Fibroblast of mammary gland (primary cell): ENCODE measurements around the gene TP53RK.
"Not testable (repeated sequence)": the region's sequence is repeated elsewhere in the genome, so short reads cannot be mapped to it uniquely, and the experiment has no call there.

Experiments used
- DNase-seq: peaks from one replicate; pipeline ENCODE4 v3.0.0-alpha.2; 2010; ENCODE audit warnings: low read depth
- H3K4me3 ChIP-seq: 2 replicates; pipeline ENCODE4 v1.5.1; 2011; ENCODE audit warnings: low read depth, mild to moderate bottlenecking, low read length, moderate library complexity; ENCODE audit not compliant: control insufficient read depth
- TF ChIP-seq, protein P1 (sequence below): conservative IDR thresholded peaks from 2 replicates; pipeline ENCODE4 v1.5.1; 2011; ENCODE audit warnings: low read depth, low read length, inconsistent platforms; ENCODE audit not compliant: control insufficient read depth, insufficient read depth

TP53RK gene

DNA sequence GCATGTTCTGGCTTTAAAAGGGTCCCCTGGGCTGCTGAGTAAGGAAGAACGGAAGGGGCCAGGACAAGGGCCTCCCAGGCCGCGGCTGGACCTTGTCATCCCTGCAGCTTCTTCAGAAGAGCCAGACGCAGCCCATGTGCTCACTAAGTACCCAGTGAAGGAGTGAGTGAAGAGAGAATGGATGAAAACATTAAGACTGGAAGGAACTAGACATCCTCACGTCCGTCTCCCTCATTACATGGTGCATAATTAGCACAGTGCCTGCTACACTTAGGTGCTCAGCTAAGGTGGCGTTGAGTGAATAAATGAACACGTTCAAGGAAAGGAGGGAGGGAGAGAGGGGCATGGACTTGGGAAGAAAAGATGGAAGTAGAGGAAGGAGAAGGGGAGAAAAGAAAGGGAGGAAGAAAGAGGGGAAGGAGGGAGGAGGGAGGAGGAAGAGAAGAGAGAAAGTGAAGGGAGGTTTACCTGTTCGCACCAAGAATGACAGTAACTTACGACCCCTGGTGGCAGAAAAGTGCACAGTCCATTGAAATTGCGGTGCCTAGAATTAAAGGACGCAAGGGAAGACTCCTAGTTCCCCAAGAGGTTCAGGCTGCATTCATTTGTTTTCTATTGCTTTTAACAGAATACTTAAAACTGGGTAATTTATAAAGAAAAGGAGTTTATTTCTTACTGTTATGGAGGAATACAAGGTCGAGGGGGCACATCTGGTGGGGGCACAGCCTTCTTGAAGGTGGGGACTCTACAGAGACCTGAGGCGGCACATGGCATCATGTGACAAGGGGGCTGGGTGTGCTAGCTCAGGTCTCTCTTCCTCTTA lies 8.0 kb downstream of the TP53RK start:
- DNase-seq = peak; percentile 60
- H3K4me3 ChIP-seq = no peak overlapping the region
- TF ChIP-seq, protein P1, sequence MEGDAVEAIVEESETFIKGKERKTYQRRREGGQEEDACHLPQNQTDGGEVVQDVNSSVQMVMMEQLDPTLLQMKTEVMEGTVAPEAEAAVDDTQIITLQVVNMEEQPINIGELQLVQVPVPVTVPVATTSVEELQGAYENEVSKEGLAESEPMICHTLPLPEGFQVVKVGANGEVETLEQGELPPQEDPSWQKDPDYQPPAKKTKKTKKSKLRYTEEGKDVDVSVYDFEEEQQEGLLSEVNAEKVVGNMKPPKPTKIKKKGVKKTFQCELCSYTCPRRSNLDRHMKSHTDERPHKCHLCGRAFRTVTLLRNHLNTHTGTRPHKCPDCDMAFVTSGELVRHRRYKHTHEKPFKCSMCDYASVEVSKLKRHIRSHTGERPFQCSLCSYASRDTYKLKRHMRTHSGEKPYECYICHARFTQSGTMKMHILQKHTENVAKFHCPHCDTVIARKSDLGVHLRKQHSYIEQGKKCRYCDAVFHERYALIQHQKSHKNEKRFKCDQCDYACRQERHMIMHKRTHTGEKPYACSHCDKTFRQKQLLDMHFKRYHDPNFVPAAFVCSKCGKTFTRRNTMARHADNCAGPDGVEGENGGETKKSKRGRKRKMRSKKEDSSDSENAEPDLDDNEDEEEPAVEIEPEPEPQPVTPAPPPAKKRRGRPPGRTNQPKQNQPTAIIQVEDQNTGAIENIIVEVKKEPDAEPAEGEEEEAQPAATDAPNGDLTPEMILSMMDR = peak; percentile 80

DNA sequence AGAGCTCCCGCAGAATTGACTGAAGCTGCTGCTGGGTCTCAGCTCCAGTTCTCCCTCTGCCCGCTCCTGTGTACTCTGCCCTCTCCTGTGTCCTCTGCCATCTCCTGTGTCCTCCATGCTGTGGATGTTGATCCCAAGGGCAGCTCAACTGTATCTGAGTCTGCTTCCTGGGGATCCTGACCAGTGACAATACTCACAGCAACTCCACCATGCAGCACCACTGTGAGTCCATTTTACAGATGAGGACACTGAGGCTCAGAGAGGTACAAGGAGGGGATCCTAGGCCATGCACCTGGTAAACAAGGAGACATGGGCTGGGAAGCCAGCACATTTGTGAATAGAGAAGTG lies 8.6 kb downstream of the TP53RK start:
- TF ChIP-seq, protein P1 = no peak
- H3K4me3 ChIP-seq = no peak overlapping the region
- DNase-seq = no peak

DNA sequence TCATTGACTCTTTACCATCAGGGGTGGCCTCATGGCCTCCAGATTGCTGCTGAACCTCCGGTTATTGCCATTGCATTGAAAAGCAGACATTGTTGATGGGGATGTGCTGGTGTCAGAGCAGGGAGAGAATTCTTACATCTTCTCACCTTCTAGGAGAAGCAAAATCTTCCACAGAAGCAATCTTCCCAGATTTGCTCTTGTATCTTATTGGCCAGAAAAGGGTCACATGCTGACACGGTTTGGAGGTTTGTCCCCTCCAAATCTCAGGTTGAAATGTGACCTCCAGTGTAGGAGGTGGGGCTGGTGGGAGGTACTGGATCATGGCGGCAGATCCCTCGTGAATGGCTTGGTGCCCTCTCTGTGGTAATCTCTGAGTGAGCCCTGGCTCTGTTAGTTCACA lies 10.7 kb downstream of the TP53RK start:
- no peak for DNase-seq
- no peak overlapping the region for H3K4me3 ChIP-seq
- TF ChIP-seq, protein P1 = no peak

DNA sequence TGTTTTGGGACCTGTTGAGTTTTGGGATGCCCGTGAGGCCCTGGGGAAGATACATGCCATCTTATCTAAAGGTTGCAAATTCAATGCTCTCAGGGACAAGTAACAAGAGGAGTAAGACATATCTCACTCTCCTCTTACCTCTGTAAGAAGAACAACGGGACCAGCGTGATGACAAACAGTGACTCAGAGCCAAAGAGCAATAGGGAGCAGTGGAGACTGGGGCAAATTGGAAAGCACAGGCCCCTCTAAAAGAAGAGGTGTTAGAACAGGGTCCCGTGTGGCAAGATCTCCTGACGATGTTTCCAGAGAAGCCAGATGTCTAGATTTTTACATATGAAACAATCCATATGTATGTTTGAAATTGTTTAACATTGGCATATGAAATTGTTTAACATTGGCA lies 11.6 kb downstream of the TP53RK start:
- DNase-seq = no peak
- no peak overlapping the region for H3K4me3 ChIP-seq
- TF ChIP-seq, protein P1 = no peak

DNA sequence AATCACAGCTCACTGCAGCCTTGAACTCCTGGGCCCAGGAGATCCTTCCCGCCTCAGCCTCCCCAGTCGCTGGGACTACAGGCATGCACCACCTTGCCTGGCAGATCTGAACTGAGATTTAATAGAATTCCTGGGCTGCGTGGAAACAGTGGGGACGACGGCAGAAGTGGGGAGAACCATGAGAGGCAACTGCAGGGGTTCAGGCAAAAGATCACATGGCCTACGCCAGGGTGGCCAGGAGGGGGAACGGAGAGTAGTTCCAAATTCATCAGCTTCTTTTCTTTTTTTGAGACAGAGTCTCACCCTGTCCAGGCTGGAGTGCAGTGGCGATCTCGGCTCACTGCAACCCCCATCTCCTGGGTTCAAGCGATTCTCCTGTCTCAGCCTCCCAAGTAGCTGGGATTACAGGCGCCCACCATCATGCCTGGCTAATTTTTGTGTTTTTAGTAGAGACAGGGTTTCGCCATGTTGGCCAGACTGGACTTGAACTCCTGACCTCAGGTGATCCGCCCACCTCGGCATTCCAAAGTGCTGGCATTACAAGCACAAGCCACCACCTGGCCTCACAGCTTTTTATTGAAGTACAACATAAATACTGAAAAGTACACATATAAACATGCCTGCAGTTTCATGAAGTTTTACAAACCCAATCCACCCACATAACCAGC lies 12.5 kb downstream of the TP53RK start:
- H3K4me3 ChIP-seq, DNase-seq: not testable (repeated sequence)

DNA sequence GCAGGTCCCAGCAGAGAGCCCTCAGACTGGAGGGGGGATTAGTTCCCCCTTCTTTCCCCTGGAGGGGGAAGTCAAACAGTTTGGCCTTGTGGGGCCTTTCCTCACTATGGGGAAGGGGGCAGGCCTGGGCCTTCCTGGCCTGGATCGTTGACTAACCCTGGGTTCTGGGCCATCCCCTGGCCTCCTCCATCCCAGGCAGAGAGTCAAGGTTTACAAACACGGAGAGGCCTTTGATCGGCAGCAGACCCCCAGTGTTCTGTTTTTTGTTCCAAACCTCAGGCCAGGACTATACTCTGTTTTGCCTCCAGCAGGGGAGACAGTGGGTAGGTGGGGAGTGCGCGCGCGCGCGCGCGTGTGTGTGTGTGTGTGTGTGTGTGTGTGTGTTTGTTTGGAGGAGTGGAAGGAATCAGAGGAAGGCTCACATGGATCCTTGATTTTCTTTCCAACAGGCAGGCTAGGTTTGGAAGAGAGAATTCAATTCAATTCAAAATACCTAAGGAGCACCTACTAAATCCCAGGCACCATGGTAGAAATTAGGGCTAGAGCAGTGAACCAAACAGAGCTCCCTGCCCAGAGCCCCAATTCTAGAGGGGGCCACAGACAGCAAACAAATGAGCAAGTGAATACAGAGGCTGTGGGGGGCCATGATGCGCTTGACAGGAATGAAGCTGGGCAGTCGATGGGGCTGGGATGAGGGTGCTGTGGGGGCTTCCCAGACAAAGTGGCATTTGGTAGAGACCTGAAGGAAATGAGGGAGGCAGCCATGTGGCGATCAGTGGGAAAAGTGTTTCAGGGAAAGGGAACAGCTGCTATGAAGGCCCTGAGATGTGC lies 14.8 kb downstream of the TP53RK start:
- no peak for DNase-seq
- H3K4me3 ChIP-seq = no peak overlapping the region
- TF ChIP-seq, protein P1 = no peak
